GM13976 (cell line): Measurements from ENCODE around the gene NTM.
"Not testable (repeated sequence)": the region's sequence is repeated elsewhere in the genome, so short reads cannot be mapped to it uniquely, and the experiment has no call there.

Experiments
- DNase-seq: peaks from one replicate; pipeline ENCODE4 v3.0.0; 2012; ENCODE audit warnings: low spot score
- in situ Hi-C: fragments of 300-500 bp; cut with MboI; formaldehyde crosslinking; loops from one replicate; pipeline ENCODE4 v1.12.0; 2022; ENCODE audit warnings: low sequenced_read_pairs, mixed read lengths, inconsistent platforms; ENCODE audit not compliant: unreplicated experiment
- TF ChIP-seq, protein P1 (sequence below): IDR thresholded peaks from 2 replicates; pipeline ENCODE4 v1.5.1; 2012; ENCODE audit warnings: borderline replicate concordance, mild to moderate bottlenecking; ENCODE audit not compliant: insufficient read depth; ENCODE audit errors: extremely low read depth, missing control alignments, control extremely low read depth

NTM gene

GRCh38 chr11:132361011-132361550 is 990.7 kb downstream of the NTM start:
- TF ChIP-seq, protein P1, sequence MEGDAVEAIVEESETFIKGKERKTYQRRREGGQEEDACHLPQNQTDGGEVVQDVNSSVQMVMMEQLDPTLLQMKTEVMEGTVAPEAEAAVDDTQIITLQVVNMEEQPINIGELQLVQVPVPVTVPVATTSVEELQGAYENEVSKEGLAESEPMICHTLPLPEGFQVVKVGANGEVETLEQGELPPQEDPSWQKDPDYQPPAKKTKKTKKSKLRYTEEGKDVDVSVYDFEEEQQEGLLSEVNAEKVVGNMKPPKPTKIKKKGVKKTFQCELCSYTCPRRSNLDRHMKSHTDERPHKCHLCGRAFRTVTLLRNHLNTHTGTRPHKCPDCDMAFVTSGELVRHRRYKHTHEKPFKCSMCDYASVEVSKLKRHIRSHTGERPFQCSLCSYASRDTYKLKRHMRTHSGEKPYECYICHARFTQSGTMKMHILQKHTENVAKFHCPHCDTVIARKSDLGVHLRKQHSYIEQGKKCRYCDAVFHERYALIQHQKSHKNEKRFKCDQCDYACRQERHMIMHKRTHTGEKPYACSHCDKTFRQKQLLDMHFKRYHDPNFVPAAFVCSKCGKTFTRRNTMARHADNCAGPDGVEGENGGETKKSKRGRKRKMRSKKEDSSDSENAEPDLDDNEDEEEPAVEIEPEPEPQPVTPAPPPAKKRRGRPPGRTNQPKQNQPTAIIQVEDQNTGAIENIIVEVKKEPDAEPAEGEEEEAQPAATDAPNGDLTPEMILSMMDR = no peak
- in situ Hi-C loops = no loop called here
- DNase-seq = no peak

GRCh38 chr11:132365650-132366049 is 995.2 kb downstream of the NTM start:
- in situ Hi-C loops = no loop called here
- TF ChIP-seq, protein P1 = no peak
- no peak for DNase-seq

DNA sequence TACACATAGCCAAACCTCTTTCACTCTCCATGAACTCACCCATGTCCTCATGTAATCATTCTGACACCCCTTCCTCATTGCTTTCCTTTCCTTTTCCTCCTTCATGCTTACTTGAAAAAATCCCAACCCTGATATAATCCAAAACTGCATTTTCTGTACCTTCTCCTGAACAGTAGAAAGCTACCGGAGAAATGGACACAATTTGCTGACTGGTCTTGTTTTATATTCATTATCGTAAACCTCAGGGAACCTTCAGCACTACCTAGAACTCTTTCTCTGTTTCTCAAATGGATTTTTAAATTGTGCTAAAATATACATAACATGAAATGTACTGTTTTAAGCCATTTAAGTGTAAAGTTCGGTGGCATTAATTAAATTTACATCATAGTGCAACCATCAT is 996.9 kb downstream of the NTM start:
- no peak for DNase-seq
- TF ChIP-seq, protein P1 = no peak
- in situ Hi-C loops = no loop called here

GRCh38 chr11:132370114-132370513 is 999.7 kb downstream of the NTM start:
- in situ Hi-C loops, DNase-seq: not testable (repeated sequence)

- in situ Hi-C loops = no loop called here
- DNase-seq = no peak
- TF ChIP-seq, protein P1 = no peak
Measured at GRCh38 chr11:132373405-132374143, 1003.2 kb downstream of the NTM start.

DNA sequence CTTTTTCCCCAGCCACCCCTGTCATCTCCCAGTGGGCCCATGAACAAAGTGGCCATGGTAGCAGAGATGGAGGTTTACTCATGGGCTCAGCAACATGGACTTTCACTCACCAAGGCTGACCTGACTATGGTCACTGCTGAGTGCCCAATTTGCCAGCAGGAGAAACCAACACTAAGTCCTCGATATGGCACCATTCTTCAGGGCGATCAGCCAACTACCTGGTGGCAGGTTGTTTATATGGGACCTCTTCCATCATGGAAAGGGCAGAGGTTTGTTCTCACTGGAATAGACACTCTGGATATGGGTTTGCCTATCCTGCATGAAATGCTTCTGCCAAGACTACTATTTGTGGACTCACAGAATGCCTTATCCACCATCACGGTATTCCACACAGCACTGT is 1009.1 kb downstream of the NTM start:
- DNase-seq = no peak
- TF ChIP-seq, protein P1 = no peak
- in situ Hi-C loops = no loop called here
